ENCODE data around the gene ABCC6. TPM values are rescaled to one million over a fixed set of nuclear protein-coding genes. Genes with fewer than 3 reads are reported as not detected.
A peak's percentile ranks its signal among the peaks of the same experiment; 100 is the strongest.

Gene ABCC6
- total RNA-seq, 1 donor from 2014 or later: not detected

- DNase-seq (ENCODE audit: low read depth) (no peak), FAIRE-seq (no peak)
- no peak for TF ChIP-seq CTCF (IDR thresholded peaks at IDR 0.05; ENCODE audit: insufficient read depth, low read length, severe bottlenecking)
- no peaks in the 10 kb centered on the region for H3K27me3 ChIP-seq (ENCODE audit: control insufficient read depth, insufficient read depth, low read length)
- no peaks in the 10 kb centered on the region for H3K36me3 ChIP-seq (ENCODE audit: control insufficient read depth, insufficient read depth, low read length)
- H3K4me3 ChIP-seq (ENCODE audit: low read depth, low read length): no peak overlapping the region
These were observed 33.5 kb downstream of the ABCC6 start for GRCh38 chr16:16189842-16190241.

GRCh38 chr16:16188827-16189226 is 34.5 kb downstream of the ABCC6 start:
- FAIRE-seq (peak; percentile 13), DNase-seq (ENCODE audit: low read depth) (no peak)
- no peak for TF ChIP-seq CTCF (IDR thresholded peaks at IDR 0.05; ENCODE audit: insufficient read depth, low read length, severe bottlenecking)
- Histone ChIP-seq H3K27me3 (ENCODE audit: control insufficient read depth, insufficient read depth, low read length) (no peaks in the 10 kb centered on the region), H3K36me3 (ENCODE audit: control insufficient read depth, insufficient read depth, low read length) (no peaks in the 10 kb centered on the region), H3K4me3 (ENCODE audit: low read depth, low read length) (no peak overlapping the region)

GRCh38 chr16:16186820-16187219 is 36.5 kb downstream of the ABCC6 start:
- TF ChIP-seq CTCF (IDR thresholded peaks at IDR 0.05; ENCODE audit: insufficient read depth, low read length, severe bottlenecking): no peak
- no peak for DNase-seq (ENCODE audit: low read depth)
- Histone ChIP-seq H3K36me3 (ENCODE audit: control insufficient read depth, insufficient read depth, low read length) (no peaks in the 10 kb centered on the region), H3K27me3 (ENCODE audit: control insufficient read depth, insufficient read depth, low read length) (no peaks in the 10 kb centered on the region), H3K4me3 (ENCODE audit: low read depth, low read length) (no peak overlapping the region)
- FAIRE-seq: no peak

- no peaks in the 10 kb centered on the region for H3K36me3 ChIP-seq (ENCODE audit: control insufficient read depth, insufficient read depth, low read length)
- no peaks in the 10 kb centered on the region for H3K27me3 ChIP-seq (ENCODE audit: control insufficient read depth, insufficient read depth, low read length)
- H3K4me3 ChIP-seq (ENCODE audit: low read depth, low read length): no peak overlapping the region
- TF ChIP-seq CTCF (IDR thresholded peaks at IDR 0.05; ENCODE audit: insufficient read depth, low read length, severe bottlenecking): no peak
- FAIRE-seq: no peak
- no peak for DNase-seq (ENCODE audit: low read depth)
These were observed 38.2 kb downstream of the ABCC6 start for GRCh38 chr16:16185095-16185494.

- TF ChIP-seq CTCF (IDR thresholded peaks at IDR 0.05; ENCODE audit: insufficient read depth, low read length, severe bottlenecking): no peak
- no peak for DNase-seq (ENCODE audit: low read depth)
- no peaks in the 10 kb centered on the region for H3K36me3 ChIP-seq (ENCODE audit: control insufficient read depth, insufficient read depth, low read length)
- FAIRE-seq: no peak
- H3K4me3 ChIP-seq (ENCODE audit: low read depth, low read length): no peak overlapping the region
- no peaks in the 10 kb centered on the region for H3K27me3 ChIP-seq (ENCODE audit: control insufficient read depth, insufficient read depth, low read length)
These were observed 38.7 kb downstream of the ABCC6 start for GRCh38 chr16:16184594-16184993.

GRCh38 chr16:16183562-16183961 is 39.7 kb downstream of the ABCC6 start:
- TF ChIP-seq CTCF (IDR thresholded peaks at IDR 0.05; ENCODE audit: insufficient read depth, low read length, severe bottlenecking): peak; percentile 28
- no peaks in the 10 kb centered on the region for H3K27me3 ChIP-seq (ENCODE audit: control insufficient read depth, insufficient read depth, low read length)
- no peaks in the 10 kb centered on the region for H3K36me3 ChIP-seq (ENCODE audit: control insufficient read depth, insufficient read depth, low read length)
- FAIRE-seq (no peak), DNase-seq (ENCODE audit: low read depth) (no peak)
- H3K4me3 ChIP-seq (ENCODE audit: low read depth, low read length): no peak overlapping the region
